ENCODE results near the gene SPATA16. TPM values are rescaled to one million over a fixed set of nuclear protein-coding genes. Genes with fewer than 3 reads are reported as not detected.
"Not testable (repeated sequence)": the region's sequence is repeated elsewhere in the genome, so short reads cannot be mapped to it uniquely, and the experiment has no call there.

SPATA16 gene
- total RNA-seq, 1 experiment from 2014 or later: not detected

DNA sequence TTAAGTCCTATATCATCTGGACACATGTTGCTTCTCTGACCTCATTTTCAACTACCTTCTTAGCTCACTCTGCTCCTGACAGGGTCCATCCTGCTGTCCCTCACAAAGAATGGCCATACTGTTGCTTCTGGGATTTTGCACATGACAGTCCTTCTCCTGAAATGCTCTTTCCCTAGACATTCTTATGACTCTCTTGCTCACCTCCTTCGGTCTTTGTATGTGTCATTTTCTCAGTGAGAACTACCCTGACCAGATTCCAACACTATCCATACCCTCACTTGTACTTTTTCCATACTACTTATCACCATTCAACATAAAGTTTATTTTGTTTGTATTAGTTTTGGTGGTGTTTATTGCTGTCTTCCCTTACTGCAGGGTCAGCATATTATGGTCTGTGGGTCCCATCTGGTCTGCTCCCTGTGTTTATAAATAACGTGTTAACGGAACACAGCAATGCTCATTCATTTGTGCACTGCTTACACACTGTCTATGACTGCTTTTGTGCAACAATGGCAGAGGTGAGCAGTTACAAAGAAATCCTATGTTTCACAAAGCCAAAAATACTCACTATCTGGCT, 159.5 kb downstream of the SPATA16 start:
- no peak for DNase-seq (ENCODE audit: low read depth, low spot score)
- in situ Hi-C loops (cut with HindIII; ENCODE audit: low pct_unique_long_range_greater_than_20kb, low sequenced_read_pairs): no loop called here

DNA sequence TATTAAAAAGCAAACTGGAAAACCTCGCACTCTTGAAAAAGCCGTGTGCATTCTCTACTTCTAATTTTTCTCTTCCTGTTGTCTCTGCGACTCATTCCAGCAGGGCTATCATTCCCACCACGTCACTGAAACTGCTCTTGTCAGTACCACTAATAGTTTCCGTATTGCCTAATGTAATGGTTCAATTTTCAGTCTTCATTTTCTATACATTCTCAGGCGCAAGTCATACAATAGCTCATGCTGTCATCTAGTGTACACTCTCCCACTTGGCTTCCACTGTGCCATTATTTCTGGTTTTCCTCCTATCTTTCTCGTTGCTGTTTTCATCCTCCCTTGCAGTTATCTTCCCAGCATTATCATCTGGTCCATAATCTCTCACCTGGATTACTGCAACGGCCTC, 160.2 kb downstream of the SPATA16 start:
- DNase-seq (ENCODE audit: low read depth, low spot score): peak; percentile 25
- in situ Hi-C loops (cut with HindIII; ENCODE audit: low pct_unique_long_range_greater_than_20kb, low sequenced_read_pairs): no loop called here

DNA sequence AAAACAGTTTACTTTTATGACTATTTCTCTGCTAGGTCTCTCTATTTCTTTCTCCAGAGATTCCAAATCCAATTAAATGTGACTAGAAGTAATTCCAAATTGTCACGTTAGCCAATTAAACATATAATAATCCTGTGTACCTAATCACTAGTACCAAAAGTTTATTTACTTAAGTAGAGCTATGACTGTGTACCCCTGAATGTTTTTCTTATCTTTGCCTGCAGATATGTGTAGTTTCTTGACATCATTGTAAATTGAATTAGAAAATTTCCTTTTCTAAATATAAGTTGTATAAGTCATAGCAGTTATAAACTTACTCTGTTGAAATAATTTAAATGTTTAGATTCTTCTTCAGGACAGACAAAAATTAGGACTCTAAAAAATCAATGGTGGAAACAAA, 163.3 kb downstream of the SPATA16 start:
- no peak for DNase-seq (ENCODE audit: low read depth, low spot score)
- in situ Hi-C loops (cut with HindIII; ENCODE audit: low pct_unique_long_range_greater_than_20kb, low sequenced_read_pairs): no loop called here

DNA sequence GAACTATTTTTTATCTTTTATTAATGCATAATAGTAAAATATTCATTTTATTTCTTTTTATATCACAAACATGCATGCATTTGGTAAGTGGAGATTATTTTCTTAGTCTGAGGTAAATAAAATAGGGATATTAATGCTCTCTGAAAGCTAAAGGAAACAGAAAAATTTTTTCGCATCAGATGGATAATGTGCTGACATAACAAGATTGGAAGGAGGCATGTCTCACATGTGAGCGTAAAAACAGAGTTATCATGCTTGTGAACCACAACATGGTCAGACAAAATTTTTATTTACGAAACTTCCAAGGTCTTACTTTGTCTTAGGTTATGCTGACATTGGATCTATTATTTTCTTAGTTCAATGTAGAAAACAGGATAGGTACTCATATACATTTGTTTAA, 166.1 kb downstream of the SPATA16 start:
- in situ Hi-C loops (cut with HindIII; ENCODE audit: low pct_unique_long_range_greater_than_20kb, low sequenced_read_pairs): no loop called here
- no peak for DNase-seq (ENCODE audit: low read depth, low spot score)

DNA sequence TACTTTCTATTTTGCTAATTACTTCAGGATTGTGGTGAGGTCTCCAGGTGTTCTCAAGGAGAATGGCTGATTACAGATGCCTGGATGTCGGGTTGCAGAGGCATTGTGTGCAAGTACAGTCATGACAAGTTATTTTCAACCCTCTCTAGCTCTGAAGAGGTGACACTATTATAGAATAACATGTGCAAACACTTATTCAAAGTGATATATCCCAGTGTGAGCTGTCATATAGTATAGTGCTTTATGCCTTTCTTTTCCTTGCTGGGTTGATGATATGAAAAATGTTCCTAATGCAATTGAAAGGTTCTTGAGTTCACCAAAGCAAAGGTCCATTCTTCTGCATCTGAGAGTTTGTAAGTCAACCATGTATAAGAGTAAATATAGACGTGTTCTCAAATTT, 167.2 kb downstream of the SPATA16 start:
- in situ Hi-C loops (cut with HindIII; ENCODE audit: low pct_unique_long_range_greater_than_20kb, low sequenced_read_pairs): no loop called here
- DNase-seq (ENCODE audit: low read depth, low spot score): no peak

DNA sequence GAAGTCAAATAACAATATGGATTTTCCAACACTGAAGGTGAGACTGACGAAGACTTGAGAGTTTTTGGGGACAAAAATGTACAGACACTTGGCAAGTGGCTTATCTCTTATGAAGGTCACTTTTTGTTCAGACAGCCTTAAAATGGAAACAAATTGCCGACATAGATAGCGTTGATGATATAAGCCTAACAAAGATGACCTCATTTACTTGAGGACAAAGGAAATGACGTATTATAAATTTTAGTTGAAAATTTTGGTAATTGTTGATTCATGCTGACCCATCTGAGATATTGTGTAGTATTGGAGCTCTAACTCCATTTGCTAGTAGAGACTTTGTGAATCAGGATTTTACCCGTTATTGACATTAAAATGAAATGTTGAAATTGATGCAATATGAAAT, 168.3 kb downstream of the SPATA16 start:
- in situ Hi-C loops (cut with HindIII; ENCODE audit: low pct_unique_long_range_greater_than_20kb, low sequenced_read_pairs): no loop called here
- no peak for DNase-seq (ENCODE audit: low read depth, low spot score)

DNA sequence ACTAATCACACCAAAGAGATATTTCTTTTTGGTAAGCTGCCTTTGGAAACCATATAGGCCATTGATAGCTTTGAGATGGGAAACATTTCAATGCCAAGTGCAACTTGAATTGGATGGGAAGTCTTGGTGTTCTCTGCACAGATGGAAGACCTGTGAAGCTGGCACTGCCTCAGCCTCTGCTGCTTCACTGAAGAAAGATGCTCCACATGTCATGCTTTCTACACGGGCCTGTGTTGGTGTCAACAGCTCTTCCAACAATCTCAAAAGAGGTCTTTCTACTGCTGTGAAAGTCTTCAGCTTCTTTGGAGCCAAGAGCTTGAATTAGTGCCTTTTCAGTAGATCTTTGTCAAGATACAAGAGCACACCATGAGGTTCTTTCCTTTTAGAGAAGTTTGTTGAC, 169.0 kb downstream of the SPATA16 start:
- DNase-seq (ENCODE audit: low read depth, low spot score): no peak
- in situ Hi-C loops (cut with HindIII; ENCODE audit: low pct_unique_long_range_greater_than_20kb, low sequenced_read_pairs): no loop called here

DNA sequence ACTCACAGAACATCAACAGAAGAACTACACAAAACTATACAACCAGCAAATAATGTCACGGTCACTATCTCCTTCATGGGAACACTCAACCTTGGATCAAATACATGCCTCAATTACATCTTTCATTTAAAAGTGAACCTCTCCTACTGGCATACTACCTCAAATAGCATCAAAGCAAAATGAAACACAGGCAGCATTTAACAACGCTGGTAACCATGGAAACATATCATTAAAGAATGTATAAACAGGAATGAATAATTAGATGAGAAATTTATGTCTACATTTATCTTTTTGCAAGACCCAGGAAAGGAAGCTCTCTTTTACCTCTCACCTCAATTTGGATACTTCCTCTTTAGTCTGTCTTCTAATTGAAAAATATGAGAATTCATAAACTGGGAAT, 172.4 kb downstream of the SPATA16 start:
- no peak for DNase-seq (ENCODE audit: low read depth, low spot score)
- in situ Hi-C loops (cut with HindIII; ENCODE audit: low pct_unique_long_range_greater_than_20kb, low sequenced_read_pairs): no loop called here

DNA sequence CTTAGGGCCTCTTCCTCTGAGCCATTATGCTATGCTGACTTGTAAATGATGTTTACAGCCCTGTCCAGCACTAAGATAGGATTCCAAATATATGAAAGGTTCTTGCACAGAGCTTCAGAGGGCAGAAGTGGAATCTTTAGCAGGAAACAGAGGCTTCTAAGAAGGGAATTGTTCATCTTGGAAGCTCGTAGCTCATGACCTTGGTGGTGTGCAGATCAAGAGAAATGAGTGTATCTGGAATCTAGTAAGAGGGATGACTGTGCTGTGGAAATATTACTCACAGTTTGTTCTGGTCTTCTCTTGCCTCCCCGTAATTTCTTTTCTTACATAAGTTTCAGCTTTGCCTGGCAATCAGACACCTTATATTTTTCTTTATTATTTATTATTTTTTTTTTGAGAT, 175.8 kb downstream of the SPATA16 start:
- in situ Hi-C loops (cut with HindIII; ENCODE audit: low pct_unique_long_range_greater_than_20kb, low sequenced_read_pairs): no loop called here
- DNase-seq (ENCODE audit: low read depth, low spot score): no peak

DNA sequence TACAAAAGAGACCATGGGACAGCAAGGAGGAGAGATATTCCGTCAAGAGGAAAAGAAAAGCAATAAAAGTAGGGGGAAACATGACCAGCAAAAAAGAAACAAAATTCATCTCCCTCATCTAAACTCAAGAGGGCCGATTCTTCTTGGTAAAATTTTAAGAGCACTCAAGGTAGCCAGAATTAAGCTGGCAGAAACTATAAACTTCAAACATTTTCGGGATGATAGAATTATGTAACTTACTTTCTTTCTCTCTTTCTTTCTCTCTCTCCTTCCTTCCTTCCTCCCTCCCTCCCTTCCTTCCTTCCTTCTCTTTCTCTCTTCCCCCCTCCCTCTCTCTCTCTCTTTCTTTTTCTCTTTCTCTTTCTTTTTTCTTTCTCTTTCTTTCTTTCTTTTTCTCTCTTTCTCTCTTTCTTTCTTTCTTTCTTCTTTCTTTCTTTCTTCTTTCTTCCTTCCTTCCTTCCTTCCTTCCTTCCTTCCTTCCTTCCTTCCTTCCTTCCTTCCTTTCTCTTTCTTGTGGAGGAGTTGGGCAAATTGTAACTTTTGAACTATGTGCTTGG, 180.3 kb downstream of the SPATA16 start:
- in situ Hi-C loops (cut with HindIII; ENCODE audit: low pct_unique_long_range_greater_than_20kb, low sequenced_read_pairs); DNase-seq (ENCODE audit: low read depth, low spot score): not testable (repeated sequence)

DNA sequence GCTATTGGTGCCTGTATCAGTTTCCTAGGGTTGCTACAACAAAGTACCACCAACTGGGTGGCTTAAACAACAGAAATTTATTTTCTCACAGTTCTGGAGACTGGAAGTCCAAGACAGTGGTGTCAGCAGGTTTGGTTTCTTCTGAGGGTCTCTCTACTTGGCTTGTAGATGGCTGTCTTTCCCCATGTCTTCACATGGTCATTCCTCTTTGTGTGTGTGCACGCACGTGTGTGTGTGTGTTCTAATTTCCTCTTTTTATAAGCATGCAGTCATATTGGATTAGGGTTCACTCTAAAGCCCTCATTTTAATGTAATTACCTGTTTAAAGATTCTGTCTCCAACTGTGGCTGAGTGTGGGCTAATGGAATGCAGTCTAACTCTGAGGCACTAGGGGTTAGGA, 182.5 kb downstream of the SPATA16 start:
- DNase-seq (ENCODE audit: low read depth, low spot score): no peak
- in situ Hi-C loops (cut with HindIII; ENCODE audit: low pct_unique_long_range_greater_than_20kb, low sequenced_read_pairs): no loop called here

DNA sequence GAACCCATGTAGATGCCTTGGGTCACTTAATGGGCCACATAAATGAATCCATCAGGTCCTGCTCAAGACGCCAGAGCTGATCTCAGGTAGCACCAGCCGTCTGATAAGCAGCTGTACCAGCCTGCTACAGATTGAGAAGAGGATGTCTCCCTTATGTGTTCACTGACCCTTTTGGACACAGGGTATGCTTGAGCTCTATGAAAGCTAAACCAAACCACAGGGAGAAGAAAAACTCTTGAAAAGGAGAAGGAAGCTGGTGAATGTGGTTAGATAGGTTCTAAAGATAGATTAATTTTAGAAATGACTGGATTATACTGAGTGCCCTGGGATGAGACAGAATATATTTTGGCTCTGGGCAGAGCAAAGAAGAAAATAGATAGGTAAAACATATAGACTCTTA, 187.5 kb downstream of the SPATA16 start:
- in situ Hi-C loops (cut with HindIII; ENCODE audit: low pct_unique_long_range_greater_than_20kb, low sequenced_read_pairs): no loop called here
- DNase-seq (ENCODE audit: low read depth, low spot score): no peak

DNA sequence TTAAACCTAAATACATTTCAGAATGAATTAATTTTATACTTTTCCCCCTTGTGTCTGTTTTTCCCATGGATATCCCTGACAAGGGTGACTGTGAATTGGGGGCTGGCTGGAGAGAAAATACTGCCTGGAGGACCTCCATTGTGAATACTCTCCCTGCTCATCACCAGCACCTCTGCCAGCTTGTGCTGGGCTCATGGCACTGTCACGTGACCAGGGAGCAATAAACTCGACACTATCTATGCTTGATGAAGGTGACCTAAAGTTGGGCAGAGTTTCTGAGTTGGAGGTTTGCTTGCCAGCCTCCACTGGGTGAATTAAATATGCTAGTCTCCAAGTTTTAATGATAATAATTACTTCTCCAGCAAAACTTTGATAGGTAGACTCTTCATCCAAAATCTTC, 189.5 kb downstream of the SPATA16 start:
- in situ Hi-C loops (cut with HindIII; ENCODE audit: low pct_unique_long_range_greater_than_20kb, low sequenced_read_pairs): no loop called here
- no peak for DNase-seq (ENCODE audit: low read depth, low spot score)

DNA sequence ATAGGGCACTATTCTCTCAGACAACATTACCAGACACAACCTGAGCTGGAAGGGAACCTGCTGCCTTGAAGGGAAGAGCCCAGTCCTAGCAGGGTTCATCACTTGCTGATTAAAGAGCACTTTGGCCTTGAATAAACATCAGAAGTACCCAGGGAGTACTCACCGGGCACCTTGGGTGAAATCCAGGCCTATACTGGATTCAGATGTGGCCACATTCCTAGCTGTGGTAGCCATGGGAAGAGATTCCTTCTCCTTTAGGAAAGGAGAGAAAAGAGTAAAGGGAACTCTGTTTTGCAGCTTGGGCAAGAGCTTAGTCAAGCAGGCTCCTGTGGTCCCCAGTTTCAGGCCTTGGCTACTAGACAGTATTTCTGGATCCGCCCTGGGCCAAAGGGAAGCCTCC, 195.0 kb downstream of the SPATA16 start:
- DNase-seq (ENCODE audit: low read depth, low spot score): no peak
- in situ Hi-C loops (cut with HindIII; ENCODE audit: low pct_unique_long_range_greater_than_20kb, low sequenced_read_pairs): no loop called here

DNA sequence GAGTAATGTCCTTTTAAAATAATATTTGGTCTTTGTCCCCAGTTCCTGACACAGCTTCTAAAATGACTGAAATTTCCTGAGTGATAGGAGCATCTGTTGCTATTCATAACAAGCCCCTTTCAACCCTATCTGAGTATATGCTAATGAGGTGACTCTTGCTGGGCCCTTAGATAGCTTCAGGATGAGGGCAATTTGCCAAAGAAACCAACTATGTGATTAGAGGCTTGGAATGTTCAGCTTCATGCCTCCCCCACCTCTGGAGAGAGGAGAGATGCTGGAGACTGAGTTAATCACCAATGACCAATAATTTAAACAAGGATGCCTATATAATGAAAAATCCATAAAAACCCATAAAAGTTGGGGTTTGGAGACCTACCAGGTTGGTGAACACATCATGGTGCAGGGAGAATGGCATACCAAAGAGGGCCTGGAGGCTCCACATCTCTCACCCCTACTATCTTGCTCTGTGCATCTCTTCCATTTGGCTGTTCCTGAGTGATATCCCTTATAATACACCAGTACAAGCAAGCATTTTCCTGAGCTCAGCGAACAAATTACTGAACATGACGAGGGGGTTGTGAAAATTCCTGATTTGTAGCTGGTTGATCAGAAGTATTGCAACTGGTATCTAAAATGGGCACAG, 201.3 kb downstream of the SPATA16 start:
- in situ Hi-C loops (cut with HindIII; ENCODE audit: low pct_unique_long_range_greater_than_20kb, low sequenced_read_pairs): no loop called here
- no peak for DNase-seq (ENCODE audit: low read depth, low spot score)

DNA sequence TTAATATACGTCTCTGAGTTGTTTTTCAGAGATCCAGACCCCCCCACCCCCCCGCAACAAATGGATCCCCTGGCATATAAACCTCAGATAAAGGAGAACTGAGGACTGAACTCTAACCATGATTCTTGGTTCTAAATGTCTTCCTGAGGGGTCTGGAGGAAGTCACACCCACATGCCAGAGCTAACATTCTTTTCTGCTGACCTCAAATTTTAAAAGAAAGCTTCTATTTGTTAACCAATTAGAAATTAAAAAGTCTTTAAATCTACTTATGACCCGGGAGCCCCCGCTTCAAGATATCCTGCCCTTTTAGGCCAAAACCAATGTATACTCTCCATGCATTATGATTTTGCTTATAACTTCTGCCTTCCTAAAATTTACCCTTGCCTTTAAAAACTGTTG, 202.2 kb downstream of the SPATA16 start:
- in situ Hi-C loops (cut with HindIII; ENCODE audit: low pct_unique_long_range_greater_than_20kb, low sequenced_read_pairs): no loop called here
- no peak for DNase-seq (ENCODE audit: low read depth, low spot score)

DNA sequence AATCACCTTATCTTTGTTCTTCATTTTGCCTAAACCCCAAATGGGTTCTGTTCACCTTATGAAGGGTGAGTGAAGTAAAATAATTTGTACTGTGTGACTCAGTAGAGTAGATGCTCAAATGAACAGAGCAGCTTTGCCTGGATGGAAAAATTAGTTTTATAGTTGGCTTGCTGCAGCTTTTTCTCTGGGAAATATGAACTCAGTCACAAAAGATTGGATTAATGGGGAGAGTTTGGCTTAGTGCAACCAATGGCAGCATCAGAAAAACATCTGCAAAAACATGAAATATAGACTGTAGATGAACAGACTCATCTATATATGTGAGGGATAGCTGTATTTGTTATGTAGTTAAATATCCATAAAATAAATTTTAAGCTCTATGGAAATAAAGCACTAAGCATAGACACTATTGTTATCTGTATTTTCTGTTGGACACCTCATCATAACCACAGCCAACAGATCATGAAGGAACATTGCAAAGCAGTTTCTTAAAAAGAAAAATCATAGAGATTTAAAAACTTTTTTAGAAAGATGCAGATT, 209.2 kb downstream of the SPATA16 start:
- in situ Hi-C loops (cut with HindIII; ENCODE audit: low pct_unique_long_range_greater_than_20kb, low sequenced_read_pairs): no loop called here
- no peak for DNase-seq (ENCODE audit: low read depth, low spot score)

DNA sequence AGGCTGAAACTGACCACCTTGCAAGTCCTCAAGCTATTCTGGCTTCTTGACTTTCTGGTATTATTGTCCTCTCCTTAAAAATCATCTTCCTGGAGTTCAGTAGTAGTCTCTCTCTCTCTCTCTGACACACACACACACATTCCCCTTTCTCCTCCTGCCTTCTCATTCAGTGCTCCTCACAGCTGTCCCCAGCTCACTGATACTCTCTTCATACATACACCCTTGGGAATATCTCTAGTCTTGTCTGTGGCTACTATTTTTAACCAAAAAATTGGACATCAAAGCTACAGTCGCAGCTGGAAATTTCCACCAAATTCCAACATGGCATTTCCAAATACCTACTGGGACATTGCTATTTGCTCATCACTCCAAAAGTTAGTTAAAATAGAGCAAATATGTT, 211.6 kb downstream of the SPATA16 start:
- in situ Hi-C loops (cut with HindIII; ENCODE audit: low pct_unique_long_range_greater_than_20kb, low sequenced_read_pairs): no loop called here
- no peak for DNase-seq (ENCODE audit: low read depth, low spot score)

DNA sequence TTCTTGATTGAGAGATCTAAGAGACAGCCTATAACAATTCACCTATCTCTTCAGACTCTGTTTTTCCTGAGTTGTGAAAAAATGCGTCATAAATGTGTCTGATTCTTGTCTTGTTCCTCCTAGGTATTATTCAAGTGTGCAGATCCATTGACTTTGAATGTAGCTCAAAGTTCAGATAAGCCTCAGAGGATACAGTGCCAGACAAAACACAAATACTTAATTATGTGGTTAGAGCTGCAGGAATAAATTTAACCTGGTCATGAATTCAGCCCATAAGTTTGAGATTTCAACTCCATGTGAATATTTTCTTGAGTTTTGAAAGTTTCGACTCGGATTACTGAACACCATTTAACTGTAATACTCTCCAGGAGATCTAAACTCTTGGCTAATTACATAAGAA, 216.5 kb downstream of the SPATA16 start:
- in situ Hi-C loops (cut with HindIII; ENCODE audit: low pct_unique_long_range_greater_than_20kb, low sequenced_read_pairs): no loop called here
- DNase-seq (ENCODE audit: low read depth, low spot score): no peak
